Kidney epithelial cell (primary cell): ENCODE results near the gene PNKD. TPM values are rescaled to one million over a fixed set of nuclear protein-coding genes. Genes with fewer than 3 reads are reported as not detected.

Experiments
- DNase-seq: peaks from one replicate; pipeline ENCODE4 v3.0.0-alpha.2; 2010; ENCODE audit warnings: low read depth
- H3K27me3 ChIP-seq: 2 replicates; pipeline ENCODE4 v1.6.0; 2011; ENCODE audit warnings: low read length; ENCODE audit not compliant: control insufficient read depth, insufficient read depth
- H3K36me3 ChIP-seq: 2 replicates; pipeline ENCODE4 v1.5.1; 2011; ENCODE audit warnings: low read length; ENCODE audit not compliant: control insufficient read depth, insufficient read depth
- H3K4me3 ChIP-seq: 2 replicates; pipeline ENCODE4 v1.5.1; 2011; ENCODE audit warnings: low read depth, mild to moderate bottlenecking, control low read depth, low read length
- total RNA-seq: library from RNA; depleted of rRNA; stranded (reverse); fragments of >200 nt; gene quantifications from 2 replicates; pipeline ENCODE4 v1.2.3, GENCODE V29; 2015
- TF ChIP-seq, protein P1 (sequence below): IDR thresholded peaks from 2 replicates; pipeline ENCODE4 v1.5.1; 2011; ENCODE audit warnings: mild to moderate bottlenecking, moderate library complexity, low read length, control low read depth, inconsistent platforms; ENCODE audit not compliant: insufficient read depth, poor library complexity, severe bottlenecking

The PNKD gene
- total RNA-seq, 1 donor from 2014 or later, result 45.4 TPM

DNA sequence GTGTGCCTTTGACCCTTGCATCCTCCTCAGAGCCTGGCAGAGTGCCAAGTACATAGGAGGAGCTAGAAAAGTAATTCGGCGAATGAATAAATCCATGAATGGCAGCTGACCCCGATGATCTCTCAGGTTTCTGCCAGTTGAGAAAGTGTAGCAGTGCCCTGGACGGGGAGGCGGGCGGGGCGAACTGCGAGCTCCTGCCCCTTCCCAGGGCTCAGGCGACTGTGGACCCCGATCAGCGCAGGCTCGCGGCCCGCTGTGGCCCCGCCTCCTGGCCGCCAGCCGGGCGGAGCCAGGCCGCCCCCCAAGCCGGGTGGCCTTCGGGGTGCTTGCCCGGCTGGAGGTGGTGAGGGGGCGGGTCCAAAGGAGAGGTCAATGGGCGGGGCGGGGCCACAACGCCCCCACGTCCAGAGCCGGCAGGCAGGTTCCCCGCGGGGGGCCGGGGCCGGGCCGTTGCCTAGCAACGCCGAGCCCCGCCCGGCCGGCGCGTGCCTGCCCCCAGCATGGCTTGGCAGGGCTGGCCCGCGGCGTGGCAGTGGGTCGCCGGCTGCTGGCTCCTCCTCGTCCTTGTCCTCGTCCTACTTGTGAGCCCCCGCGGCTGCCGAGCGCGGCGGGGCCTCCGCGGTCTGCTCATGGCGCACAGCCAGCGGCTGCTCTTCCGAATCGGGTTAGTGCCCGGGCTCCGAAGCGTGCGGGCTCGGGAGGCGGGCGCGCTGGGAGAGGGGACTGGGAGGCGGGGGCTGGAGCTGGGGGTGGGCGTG, 52.6 kb downstream of the PNKD start:
- peak overlapping the region; percentile 60 for H3K4me3 ChIP-seq
- TF ChIP-seq, protein P1, sequence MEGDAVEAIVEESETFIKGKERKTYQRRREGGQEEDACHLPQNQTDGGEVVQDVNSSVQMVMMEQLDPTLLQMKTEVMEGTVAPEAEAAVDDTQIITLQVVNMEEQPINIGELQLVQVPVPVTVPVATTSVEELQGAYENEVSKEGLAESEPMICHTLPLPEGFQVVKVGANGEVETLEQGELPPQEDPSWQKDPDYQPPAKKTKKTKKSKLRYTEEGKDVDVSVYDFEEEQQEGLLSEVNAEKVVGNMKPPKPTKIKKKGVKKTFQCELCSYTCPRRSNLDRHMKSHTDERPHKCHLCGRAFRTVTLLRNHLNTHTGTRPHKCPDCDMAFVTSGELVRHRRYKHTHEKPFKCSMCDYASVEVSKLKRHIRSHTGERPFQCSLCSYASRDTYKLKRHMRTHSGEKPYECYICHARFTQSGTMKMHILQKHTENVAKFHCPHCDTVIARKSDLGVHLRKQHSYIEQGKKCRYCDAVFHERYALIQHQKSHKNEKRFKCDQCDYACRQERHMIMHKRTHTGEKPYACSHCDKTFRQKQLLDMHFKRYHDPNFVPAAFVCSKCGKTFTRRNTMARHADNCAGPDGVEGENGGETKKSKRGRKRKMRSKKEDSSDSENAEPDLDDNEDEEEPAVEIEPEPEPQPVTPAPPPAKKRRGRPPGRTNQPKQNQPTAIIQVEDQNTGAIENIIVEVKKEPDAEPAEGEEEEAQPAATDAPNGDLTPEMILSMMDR, result no peak
- no peaks in the 10 kb centered on the region for H3K27me3 ChIP-seq
- peak; percentile 79 for DNase-seq
- no peaks in the 10 kb centered on the region for H3K36me3 ChIP-seq

DNA sequence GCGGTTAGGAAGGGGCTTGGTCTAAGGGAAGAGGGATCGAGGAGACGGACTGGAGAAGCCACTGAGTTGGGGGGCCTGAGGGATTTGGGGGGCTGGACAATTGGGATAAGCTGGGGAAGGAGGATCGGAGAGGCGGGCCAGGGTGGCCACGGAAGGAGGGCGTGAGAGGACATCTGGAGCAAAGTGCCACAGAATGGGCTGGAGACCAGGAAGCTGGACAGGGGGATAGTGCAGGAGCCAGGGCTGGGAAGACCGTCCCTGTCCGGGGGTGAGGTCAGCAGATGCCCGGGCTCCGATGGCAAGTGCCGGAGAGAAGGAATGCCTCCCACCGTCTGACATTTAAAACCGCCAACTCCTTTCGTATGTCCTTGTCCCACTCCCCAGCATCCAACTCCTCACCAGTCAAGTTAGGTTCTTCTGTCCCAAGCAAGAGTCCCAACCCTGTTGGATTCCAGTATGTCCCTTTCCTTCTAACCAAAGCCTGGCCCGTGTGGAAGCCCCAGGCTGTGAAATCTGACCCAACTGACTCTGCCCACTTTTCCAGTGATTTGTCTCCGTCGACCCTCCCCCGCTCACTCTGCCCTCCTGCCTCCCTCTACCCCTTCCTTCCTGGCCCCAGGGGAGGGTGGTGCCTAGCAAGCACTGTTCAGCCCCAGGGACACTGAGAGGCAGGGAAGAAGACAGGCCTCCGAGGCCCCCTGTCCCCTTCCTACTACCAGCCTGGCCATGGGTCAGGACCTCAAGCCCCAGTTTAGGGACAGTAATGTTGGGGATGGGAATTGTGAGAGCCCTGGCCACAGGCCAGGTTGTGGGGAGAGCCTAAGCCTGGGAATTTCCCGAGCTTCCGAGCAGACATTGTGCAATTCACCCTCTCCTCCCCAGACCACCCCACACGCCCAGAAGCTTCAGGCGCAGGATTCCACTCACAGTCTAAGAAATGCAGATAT, 53.5 kb downstream of the PNKD start:
- Histone ChIP-seq H3K36me3 (no peaks in the 10 kb centered on the region), H3K4me3 (peak overlapping the region; percentile 60), H3K27me3 (no peaks in the 10 kb centered on the region)
- DNase-seq, result no peak
- TF ChIP-seq, protein P1, result no peak

DNA sequence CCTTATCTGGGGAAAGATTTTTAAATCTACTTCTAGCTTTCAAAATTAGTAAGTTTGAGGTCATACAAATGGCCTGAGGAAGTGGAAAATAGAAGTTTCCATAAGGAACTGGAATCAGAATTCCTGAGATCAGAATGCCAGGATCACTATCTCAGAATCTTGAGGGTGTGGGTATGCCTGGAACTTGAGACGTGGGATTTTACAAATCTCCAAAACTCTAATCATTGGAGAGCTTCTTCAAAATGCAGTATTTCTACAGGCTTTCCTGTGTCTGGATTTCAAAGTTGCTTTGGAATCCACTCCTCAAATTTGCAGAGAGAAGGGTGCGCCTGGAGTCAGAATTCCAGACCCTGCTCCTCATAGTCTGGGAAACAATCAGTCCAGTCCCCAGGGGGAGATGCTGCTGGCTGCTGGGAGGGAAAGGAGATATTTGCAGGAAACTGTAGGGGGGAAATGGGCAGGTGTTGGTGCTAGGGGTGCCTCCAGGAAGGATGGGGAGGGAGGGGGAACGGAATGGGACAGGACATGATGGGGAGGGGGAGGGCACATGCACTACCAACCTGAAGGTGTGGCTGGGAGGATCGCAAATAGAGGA, 55.3 kb downstream of the PNKD start:
- no peak for DNase-seq
- no peak overlapping the region for H3K4me3 ChIP-seq
- H3K27me3 ChIP-seq, result no peaks in the 10 kb centered on the region
- H3K36me3 ChIP-seq, result no peaks in the 10 kb centered on the region
- TF ChIP-seq, protein P1, result no peak

DNA sequence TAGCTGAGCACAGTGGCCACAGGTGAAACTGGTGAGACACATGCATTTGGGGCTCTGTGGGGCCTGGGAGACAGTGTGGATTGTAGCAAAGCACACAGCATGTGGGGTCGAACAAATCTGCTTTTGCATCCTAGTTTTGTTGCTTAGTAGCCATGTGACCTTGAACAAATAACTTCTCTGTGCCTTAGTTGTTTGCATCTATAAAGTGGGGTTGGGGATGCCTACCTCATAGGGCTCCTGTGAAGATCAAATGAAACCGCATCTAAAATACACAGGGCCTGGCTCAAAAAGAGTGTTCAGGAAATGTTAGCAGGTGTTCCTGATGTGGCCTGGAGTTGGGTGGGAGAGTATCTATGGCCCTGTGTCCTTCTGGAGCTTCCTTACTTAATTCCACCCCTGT, 56.0 kb downstream of the PNKD start:
- no peak for DNase-seq
- TF ChIP-seq, protein P1, result no peak
- Histone ChIP-seq H3K27me3 (no peaks in the 10 kb centered on the region), H3K36me3 (no peaks in the 10 kb centered on the region), H3K4me3 (no peak overlapping the region)

DNA sequence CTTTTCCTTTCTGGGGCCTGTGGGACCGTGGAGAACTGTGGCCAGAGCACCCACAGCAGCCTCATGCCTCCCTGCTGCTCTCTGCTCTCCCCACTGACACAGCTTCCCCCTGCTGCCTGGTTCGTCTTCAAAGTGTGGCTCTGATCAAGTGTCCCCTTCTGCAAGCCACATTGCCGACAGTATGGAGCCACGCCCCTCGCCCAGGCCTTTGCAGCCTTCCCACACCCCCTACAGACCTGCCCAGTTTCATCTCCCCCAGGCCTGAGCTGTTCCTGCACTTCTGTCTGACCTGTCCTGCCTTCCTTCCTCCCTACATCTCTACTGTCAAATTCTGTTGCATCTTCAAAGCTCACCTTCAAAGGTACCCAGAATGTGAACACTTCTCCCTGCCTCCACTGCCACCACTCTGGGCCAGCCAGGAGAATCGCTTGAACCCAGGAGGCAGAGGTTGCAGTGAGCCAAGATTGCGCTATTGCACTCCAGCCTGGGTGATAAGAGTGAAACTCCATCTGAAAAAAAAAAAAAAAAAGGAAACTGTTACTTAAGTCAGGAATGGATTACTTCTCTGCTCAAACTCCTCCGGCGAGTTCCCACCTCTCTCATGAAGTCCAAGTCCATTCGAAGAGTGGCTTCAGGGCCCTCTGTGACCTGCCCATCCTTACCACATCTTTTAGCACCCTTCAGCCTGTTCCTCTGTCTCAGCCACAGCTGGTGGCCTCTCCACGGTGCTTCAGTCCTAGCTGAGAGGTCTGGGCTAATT, 57.3 kb downstream of the PNKD start:
- Histone ChIP-seq H3K36me3 (no peaks in the 10 kb centered on the region), H3K27me3 (no peaks in the 10 kb centered on the region), H3K4me3 (no peak overlapping the region)
- TF ChIP-seq, protein P1, result no peak
- DNase-seq, result no peak
